ENCODE results near the gene SAMD4A.
"Not testable (repeated sequence)": the region's sequence is repeated elsewhere in the genome, so short reads cannot be mapped to it uniquely, and the experiment has no call there.

Gene SAMD4A

GRCh38 chr14:54784060-54784459, 217.1 kb downstream of the SAMD4A start:
- DNase-seq (ENCODE audit: low read depth) = no peak

GRCh38 chr14:54784657-54785056, 217.7 kb downstream of the SAMD4A start:
- no peak for DNase-seq (ENCODE audit: low read depth)

- no peak for DNase-seq (ENCODE audit: low read depth)
Observed at GRCh38 chr14:54785136-54785777, 218.3 kb downstream of the SAMD4A start.

- DNase-seq (ENCODE audit: low read depth) = no peak
Observed at GRCh38 chr14:54785778-54786770, 219.1 kb downstream of the SAMD4A start.

GRCh38 chr14:54786838-54787237, 219.9 kb downstream of the SAMD4A start:
- DNase-seq (ENCODE audit: low read depth) = no peak

GRCh38 chr14:54787261-54787660, 220.3 kb downstream of the SAMD4A start:
- DNase-seq (ENCODE audit: low read depth) = no peak

- no peak for DNase-seq (ENCODE audit: low read depth)
Observed at GRCh38 chr14:54788701-54789100, 221.8 kb downstream of the SAMD4A start.

GRCh38 chr14:54789166-54789565, 222.2 kb downstream of the SAMD4A start:
- no peak for DNase-seq (ENCODE audit: low read depth)

- no peak for DNase-seq (ENCODE audit: low read depth)
Observed at GRCh38 chr14:54789781-54790480, 223.0 kb downstream of the SAMD4A start.

- DNase-seq (ENCODE audit: low read depth) = no peak
Observed at GRCh38 chr14:54791001-54791400, 224.1 kb downstream of the SAMD4A start.

- DNase-seq (ENCODE audit: low read depth) = no peak
Observed at GRCh38 chr14:54792288-54792687, 225.4 kb downstream of the SAMD4A start.

- DNase-seq (ENCODE audit: low read depth) = no peak
Observed at GRCh38 chr14:54794159-54794558, 227.2 kb downstream of the SAMD4A start.

- DNase-seq (ENCODE audit: low read depth) = no peak
Observed at GRCh38 chr14:54794796-54795195, 227.9 kb downstream of the SAMD4A start.

GRCh38 chr14:54796961-54797360, 230.0 kb downstream of the SAMD4A start:
- DNase-seq (ENCODE audit: low read depth) = no peak

- DNase-seq (ENCODE audit: low read depth) = no peak
Observed at GRCh38 chr14:54797556-54797955, 230.6 kb downstream of the SAMD4A start.

- no peak for DNase-seq (ENCODE audit: low read depth)
Observed at GRCh38 chr14:54797986-54798385, 231.1 kb downstream of the SAMD4A start.

- no peak for DNase-seq (ENCODE audit: low read depth)
Observed at GRCh38 chr14:54798465-54799124, 231.7 kb downstream of the SAMD4A start.

- not testable (repeated sequence) for DNase-seq (ENCODE audit: low read depth)
Observed at GRCh38 chr14:54801482-54801881, 234.6 kb downstream of the SAMD4A start.

- DNase-seq (ENCODE audit: low read depth) = no peak
Observed at GRCh38 chr14:54803396-54803795, 236.5 kb downstream of the SAMD4A start.

GRCh38 chr14:54803926-54804537, 237.1 kb downstream of the SAMD4A start:
- DNase-seq (ENCODE audit: low read depth) = no peak

GRCh38 chr14:54804538-54805041, 237.7 kb downstream of the SAMD4A start:
- DNase-seq (ENCODE audit: low read depth) = no peak

All from stimulated activated CD8-positive, alpha-beta memory T cell treated with anti-CD3 and anti-CD28 coated beads, Interleukin-15, amount 100 ng/mL, for 24 hours (primary cell).